Body of pancreas (tissue), 4 donors: ENCODE measurements around the gene TNS3. TPM values are rescaled to one million over a fixed set of nuclear protein-coding genes. Genes with fewer than 3 reads are reported as not detected.

Experiments used
- ATAC-seq: fragments of 150-250 bp; one replicate; pipeline ENCODE4 v1.9.1; 2016
- DNase-seq, 4 donors: peaks; one replicate each; pipeline ENCODE4 v3.0.0-alpha.2; 2019
- H3K27ac ChIP-seq, 4 donors: fragments of 200-600 bp; sonication (generic); 1 replicate in 3 of 4; 2 replicates in 1 of 4; pipeline versions ENCODE4 v1.5.1 to v1.6.1; 2016 to 2019; ENCODE audit warnings: mild to moderate bottlenecking in 1 of 4, mixed read lengths in 1 of 4, moderate library complexity in 1 of 4
- H3K27me3 ChIP-seq, 2 donors: fragments of 200-600 bp; sonication (generic); one replicate each; pipeline ENCODE4 v1.6.0; 2016; ENCODE audit warnings: mild to moderate bottlenecking in 1 of 2
- H3K36me3 ChIP-seq, 2 donors: fragments of 200-600 bp; sonication (generic); replicated peaks in 1 of 2; 2 replicates each; pipeline ENCODE4 v1.5.1; 2016; ENCODE audit warnings: low read depth in 2 of 2; ENCODE audit not compliant: insufficient read depth in 1 of 2
- H3K4me1 ChIP-seq: fragments of 200-600 bp; sonication (generic); one replicate; pipeline ENCODE4 v1.6.0; 2016
- H3K4me3 ChIP-seq, 2 donors: fragments of 200-600 bp; sonication (generic); 1 replicate in 1 of 2; 2 replicates in 1 of 2; pipeline ENCODE4 v1.5.1; 2016 to 2019
- H3K9me3 ChIP-seq, 3 donors: fragments of 200-600 bp; sonication (generic); 1 replicate in 2 of 3; 2 replicates in 1 of 3; pipeline ENCODE4 v1.5.1; 2016
- POLR2A ChIP-seq, 3 donors: fragments of 450-650 bp; IDR thresholded peaks; one replicate each; pipeline ENCODE4 v1.6.1; 2016; ENCODE audit warnings: antibody characterized with exemption in 3 of 3, mild to moderate bottlenecking in 2 of 3
- WGBS, 2 donors: methylation state at CpG; one replicate each; pipeline ENCODE4 v1.1.5; 2017; 5-methylcytosine and 5-hydroxymethylcytosine counted together
- intact Hi-C: fragments of 100-400 bp; cut with DNase I; formaldehyde crosslinking; loops from one replicate; pipeline ENCODE4 v1.15.1; 2023
- total RNA-seq, 2 donors: library from RNA; depleted of rRNA; stranded (reverse); fragments of >200 nt; gene quantifications; one replicate each; pipeline ENCODE4 v1.1.0, GENCODE V29; 2016
- TF ChIP-seq, protein P1 (sequence below), 7 experiments: fragments of 450-650 bp in 4 of 7; fragments of 200-600 bp in 3 of 7; sonication (generic) in 3 of 7; IDR thresholded peaks; one replicate each; pipeline ENCODE4 v1.5.1; 2016 to 2019; ENCODE audit warnings: antibody characterized with exemption in 7 of 7

Gene TNS3
- total RNA-seq, 2 donors from 2014 or later: 100 to 265 TPM

DNA sequence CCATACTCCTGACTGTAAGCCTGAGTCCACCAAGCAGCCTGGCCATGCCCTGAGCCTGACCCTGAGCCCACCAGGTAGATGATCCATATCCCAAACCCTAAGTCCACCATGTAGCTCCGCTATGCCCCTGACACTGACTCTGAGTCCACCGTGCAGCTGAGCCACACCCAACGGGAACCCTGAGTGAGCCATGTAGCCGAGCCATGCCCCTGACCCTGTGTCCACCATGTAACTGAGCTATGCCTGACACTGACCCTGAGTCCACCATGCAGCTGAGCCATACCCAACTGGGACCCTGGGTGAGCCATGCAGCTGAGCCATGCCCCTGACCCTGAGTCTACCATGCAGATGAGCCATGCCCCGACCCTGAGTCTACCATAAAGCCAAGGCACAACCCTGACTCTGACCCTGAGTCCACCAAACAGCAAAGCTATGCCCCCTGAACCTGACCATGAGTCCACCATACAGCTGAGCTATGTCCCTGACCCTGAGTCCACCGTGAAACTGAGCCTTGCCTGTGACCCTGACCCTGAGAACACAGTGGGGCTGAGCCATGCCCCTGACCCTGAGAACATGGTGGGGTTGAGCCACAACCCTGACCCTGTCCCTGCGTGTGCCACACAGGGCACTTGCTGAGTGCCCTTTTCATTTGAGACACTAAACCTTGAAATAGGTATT is 299.8 kb downstream of the TNS3 start:
- no peak for DNase-seq
- H3K4me3 ChIP-seq: no peak overlapping the region
- no peaks in the 10 kb centered on the region for H3K9me3 ChIP-seq
- H3K27ac ChIP-seq: no peak overlapping the region
- no peak for TF ChIP-seq POLR2A (IDR thresholded peaks at IDR 0.05)
- TF ChIP-seq, protein P1, sequence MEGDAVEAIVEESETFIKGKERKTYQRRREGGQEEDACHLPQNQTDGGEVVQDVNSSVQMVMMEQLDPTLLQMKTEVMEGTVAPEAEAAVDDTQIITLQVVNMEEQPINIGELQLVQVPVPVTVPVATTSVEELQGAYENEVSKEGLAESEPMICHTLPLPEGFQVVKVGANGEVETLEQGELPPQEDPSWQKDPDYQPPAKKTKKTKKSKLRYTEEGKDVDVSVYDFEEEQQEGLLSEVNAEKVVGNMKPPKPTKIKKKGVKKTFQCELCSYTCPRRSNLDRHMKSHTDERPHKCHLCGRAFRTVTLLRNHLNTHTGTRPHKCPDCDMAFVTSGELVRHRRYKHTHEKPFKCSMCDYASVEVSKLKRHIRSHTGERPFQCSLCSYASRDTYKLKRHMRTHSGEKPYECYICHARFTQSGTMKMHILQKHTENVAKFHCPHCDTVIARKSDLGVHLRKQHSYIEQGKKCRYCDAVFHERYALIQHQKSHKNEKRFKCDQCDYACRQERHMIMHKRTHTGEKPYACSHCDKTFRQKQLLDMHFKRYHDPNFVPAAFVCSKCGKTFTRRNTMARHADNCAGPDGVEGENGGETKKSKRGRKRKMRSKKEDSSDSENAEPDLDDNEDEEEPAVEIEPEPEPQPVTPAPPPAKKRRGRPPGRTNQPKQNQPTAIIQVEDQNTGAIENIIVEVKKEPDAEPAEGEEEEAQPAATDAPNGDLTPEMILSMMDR (IDR thresholded peaks at IDR 0.05): no peak
- no peaks in the 10 kb centered on the region for H3K4me1 ChIP-seq
- ATAC-seq: no peak
- 90 to 95% methylated on average over 4 to 7 of the region's 7 CpGs for WGBS, 2 donors
- intact Hi-C loops: no loop called here
- H3K36me3 ChIP-seq: peaks cover 20 to 52% of the 10 kb centered on the region in 2 donors
- H3K27me3 ChIP-seq: no peaks in the 10 kb centered on the region

DNA sequence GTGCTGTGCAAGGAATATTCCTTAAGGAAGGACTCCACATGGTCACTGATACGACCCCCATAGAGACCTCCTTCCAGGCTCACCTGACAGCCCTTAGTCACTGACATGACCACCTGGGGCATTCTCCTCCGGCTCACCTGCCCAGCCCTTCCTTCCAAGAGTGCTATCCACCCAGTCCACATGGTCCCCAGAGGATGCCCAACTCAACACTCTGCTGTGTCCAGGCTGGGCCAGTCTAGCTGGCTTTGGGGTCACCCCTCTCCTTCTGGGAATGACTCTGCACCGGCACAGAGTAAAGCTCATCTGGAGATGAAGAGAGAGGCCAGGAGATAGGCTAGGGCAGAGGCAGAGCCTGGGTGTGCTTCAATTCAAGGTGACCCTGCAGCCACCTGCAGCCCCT is 300.8 kb downstream of the TNS3 start:
- no peak overlapping the region for H3K27ac ChIP-seq
- H3K4me3 ChIP-seq: no peak overlapping the region
- H3K4me1 ChIP-seq: no peaks in the 10 kb centered on the region
- WGBS, 2 donors: 84 to 100% methylated on average over 2 to 3 of the region's 3 CpGs
- ATAC-seq: no peak
- peaks cover 20 to 56% of the 10 kb centered on the region in 2 donors for H3K36me3 ChIP-seq
- no peak for DNase-seq
- intact Hi-C loops: no loop called here
- no peak for TF ChIP-seq POLR2A (IDR thresholded peaks at IDR 0.05)
- TF ChIP-seq, protein P1 (IDR thresholded peaks at IDR 0.05): no peak
- no peaks in the 10 kb centered on the region for H3K9me3 ChIP-seq
- H3K27me3 ChIP-seq: no peaks in the 10 kb centered on the region

DNA sequence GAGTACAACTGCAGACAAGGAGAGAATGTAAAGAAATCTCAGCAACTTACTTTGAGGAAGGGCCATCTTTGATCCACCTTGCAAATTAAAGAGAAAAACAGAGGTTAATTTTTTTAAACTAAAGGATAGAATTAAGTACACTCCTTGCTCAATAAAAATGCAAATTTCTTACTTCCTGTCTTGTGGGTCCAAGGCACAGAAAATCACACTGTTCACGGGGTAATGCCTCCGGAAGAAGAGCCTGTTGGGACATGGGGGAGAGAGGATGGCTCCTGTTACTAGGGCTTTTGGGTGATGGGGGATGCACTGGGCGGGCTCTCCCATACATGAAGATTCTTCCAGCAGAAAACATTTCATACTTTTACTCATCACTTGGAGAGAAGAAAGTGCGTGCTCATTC is 301.8 kb downstream of the TNS3 start:
- Histone ChIP-seq H3K4me1 (no peaks in the 10 kb centered on the region), H3K9me3 (no peaks in the 10 kb centered on the region), H3K36me3 (peaks cover 17 to 51% of the 10 kb centered on the region in 2 donors), H3K27ac (no peak overlapping the region), H3K27me3 (no peaks in the 10 kb centered on the region), H3K4me3 (no peak overlapping the region)
- TF ChIP-seq, protein P1 (IDR thresholded peaks at IDR 0.05): no peak
- TF ChIP-seq POLR2A (IDR thresholded peaks at IDR 0.05): no peak
- WGBS, 2 donors: 89 to 96% methylated on average over 4 of the region's 4 CpGs
- no peak for ATAC-seq
- no peak for DNase-seq
- intact Hi-C loops: no loop called here

DNA sequence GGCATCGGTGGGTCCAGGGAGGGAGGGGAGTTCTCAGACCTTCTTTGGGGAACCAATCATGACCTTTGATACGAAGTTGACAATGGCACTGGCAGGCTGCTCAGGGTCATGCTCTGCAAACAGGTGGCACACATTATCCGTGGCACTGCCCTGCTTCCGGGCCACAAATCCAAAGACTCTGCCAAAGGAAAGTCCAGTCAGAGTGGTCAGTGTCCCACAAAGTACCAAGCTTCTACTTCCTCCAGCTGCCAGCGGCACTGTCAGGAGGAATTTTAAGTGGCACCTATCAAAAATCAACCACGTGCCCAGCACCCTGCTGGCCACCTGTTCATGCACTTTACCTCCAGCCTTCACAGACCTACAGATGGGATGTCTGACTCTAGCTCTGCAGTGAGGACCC is 303.9 kb downstream of the TNS3 start:
- Histone ChIP-seq H3K4me1 (no peaks in the 10 kb centered on the region), H3K27ac (no peak overlapping the region), H3K27me3 (no peaks in the 10 kb centered on the region), H3K36me3 (peaks cover 0 to 37% of the 10 kb centered on the region in 2 donors), H3K9me3 (no peaks in the 10 kb centered on the region), H3K4me3 (no peak overlapping the region)
- TF ChIP-seq, protein P1 (IDR thresholded peaks at IDR 0.05): no peak
- TF ChIP-seq POLR2A (IDR thresholded peaks at IDR 0.05): no peak
- WGBS, 2 donors: 67 to 68% methylated on average over 5 to 6 of the region's 6 CpGs
- no peak for DNase-seq
- ATAC-seq: no peak
- intact Hi-C loops: loop anchor here (10.0 kb wide), 1 partner anchor 537 kb away; no protein-coding TSS in a partner anchor

DNA sequence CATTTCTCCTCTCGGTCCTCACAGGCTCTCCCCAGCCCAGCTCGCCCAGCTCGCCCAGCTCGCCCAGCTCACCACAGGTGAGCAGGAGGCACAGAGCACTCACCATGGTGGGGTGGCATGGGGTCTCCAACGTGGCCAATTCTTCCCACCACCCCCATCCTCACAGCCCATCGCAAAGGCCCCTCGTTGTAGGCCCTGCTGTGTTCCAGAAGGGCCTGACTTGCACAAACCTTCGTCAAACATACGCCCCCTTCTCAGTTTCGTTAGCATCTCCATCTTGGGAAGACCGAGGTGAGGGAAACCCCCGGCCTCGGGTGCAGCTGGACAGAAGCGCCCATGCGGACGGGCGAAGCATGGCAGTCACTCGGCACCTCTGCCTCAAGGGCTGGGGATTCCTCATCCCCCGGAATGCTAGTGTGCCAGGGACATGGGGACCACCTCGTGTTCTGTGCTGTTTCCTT is 304.6 kb downstream of the TNS3 start:
- TF ChIP-seq, protein P1 (IDR thresholded peaks at IDR 0.05): no peak
- no peak for TF ChIP-seq POLR2A (IDR thresholded peaks at IDR 0.05)
- DNase-seq (no peak), ATAC-seq (no peak)
- H3K4me1 ChIP-seq: no peaks in the 10 kb centered on the region
- H3K9me3 ChIP-seq: no peaks in the 10 kb centered on the region
- H3K27ac ChIP-seq: no peak overlapping the region
- H3K36me3 ChIP-seq: peaks cover 0 to 30% of the 10 kb centered on the region in 2 donors
- H3K4me3 ChIP-seq: no peak overlapping the region
- H3K27me3 ChIP-seq: no peaks in the 10 kb centered on the region
- intact Hi-C loops: loop anchor here (10.0 kb wide), 1 partner anchor 537 kb away; no protein-coding TSS in a partner anchor
- WGBS, 2 donors: 92 to 94% methylated on average over 14 to 20 of the region's 20 CpGs
